OCI-LY3 (cell line): ENCODE measurements around the gene S1PR3.

ENCODE experiments used
- EZH2phosphoT487 ChIP-seq: fragments of 200-600 bp; shearing (Covaris generic); IDR thresholded peaks from 2 replicates; pipeline ENCODE4 v1.6.1; 2018; ENCODE audit warnings: antibody characterized with exemption, mixed run types, low read depth
- TF ChIP-seq, protein P1 (sequence below): fragments of 200-600, 300-600 bp; sonication (generic); IDR thresholded peaks from 2 replicates; pipeline ENCODE4 v1.5.1; 2014; ENCODE audit warnings: antibody characterized with exemption, low read length, low read depth

DNA sequence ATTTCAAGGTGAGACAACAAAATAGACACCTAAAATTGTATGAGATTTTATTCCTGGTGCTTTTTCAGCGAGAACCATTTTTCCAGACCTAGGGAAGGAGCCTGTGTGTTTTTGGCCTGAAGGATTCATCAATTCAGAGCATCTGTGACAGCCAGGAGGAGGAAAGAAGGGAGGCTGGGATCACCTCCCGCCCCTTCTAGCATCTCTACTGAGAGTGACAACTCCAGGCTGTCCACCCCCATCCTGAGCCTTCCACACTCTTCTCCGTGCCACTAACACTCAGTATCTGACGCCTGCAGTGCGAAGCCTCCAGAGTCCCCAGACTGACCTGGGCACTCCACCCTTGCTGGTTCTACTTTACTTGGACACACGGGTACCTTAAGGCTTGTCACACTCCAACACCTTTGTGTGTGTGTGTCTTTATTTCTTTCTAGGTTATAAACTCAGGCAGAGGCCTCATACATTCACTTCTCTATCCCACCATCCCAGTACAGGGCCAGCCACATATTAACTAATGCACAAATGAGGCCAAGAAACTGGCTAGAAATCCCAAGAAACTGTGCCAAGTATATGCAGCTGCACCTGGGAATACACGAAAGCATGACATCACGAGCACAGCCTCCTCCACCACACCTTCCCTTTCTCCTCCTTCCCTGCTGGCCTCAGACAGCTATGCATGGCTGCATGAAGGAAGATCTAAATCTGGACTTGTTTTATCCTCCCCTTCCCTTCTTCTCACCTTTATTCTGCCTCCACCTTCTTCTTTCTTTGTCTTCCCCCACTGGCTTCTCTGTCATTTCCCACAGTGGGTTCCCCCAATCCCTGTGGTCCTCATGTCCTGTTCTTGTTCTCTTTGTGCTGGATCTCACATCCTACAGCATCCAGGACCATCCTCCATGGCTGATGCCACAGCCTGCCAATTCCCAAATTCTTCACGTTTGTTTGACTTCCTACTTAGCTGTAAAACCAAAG is 16.0 kb downstream of the S1PR3 start:
- TF ChIP-seq, protein P1, sequence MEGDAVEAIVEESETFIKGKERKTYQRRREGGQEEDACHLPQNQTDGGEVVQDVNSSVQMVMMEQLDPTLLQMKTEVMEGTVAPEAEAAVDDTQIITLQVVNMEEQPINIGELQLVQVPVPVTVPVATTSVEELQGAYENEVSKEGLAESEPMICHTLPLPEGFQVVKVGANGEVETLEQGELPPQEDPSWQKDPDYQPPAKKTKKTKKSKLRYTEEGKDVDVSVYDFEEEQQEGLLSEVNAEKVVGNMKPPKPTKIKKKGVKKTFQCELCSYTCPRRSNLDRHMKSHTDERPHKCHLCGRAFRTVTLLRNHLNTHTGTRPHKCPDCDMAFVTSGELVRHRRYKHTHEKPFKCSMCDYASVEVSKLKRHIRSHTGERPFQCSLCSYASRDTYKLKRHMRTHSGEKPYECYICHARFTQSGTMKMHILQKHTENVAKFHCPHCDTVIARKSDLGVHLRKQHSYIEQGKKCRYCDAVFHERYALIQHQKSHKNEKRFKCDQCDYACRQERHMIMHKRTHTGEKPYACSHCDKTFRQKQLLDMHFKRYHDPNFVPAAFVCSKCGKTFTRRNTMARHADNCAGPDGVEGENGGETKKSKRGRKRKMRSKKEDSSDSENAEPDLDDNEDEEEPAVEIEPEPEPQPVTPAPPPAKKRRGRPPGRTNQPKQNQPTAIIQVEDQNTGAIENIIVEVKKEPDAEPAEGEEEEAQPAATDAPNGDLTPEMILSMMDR: no peak
- TF ChIP-seq EZH2phosphoT487: no peak
